ENCODE measurements around the gene ALKBH8. TPM values are rescaled to one million over a fixed set of nuclear protein-coding genes. Genes with fewer than 3 reads are reported as not detected.
"Not testable (repeated sequence)": the region's sequence is repeated elsewhere in the genome, so short reads cannot be mapped to it uniquely, and the experiment has no call there.

Gene ALKBH8
- total and polyA plus RNA-seq, 11 donors = 2.9 to 8.6 (median 6.2) TPM

DNA sequence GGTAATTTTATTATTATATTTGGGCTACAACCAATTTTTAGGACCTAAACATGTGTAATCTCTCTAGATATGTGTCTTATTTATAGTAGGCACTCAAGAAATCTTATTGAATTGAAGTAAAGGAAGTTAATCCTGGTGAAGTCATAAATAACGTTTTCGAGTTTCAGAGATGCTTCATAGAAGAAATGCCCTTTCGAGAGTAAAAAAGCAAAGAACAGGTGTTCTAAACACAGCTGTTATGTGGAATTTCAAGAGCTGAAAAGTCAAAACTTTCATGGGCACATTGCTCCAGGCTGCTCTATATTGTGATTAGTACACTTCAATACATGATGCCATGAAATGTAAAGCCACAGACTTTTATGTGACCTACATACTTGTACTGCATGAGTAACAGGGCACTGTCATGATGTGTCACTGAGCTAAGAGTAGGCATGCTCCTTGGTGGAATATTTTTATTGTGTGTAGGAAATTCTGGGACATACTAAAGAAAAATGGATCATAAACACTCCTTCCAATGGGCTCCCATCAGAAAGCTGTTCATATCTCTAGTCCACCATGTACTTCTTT is 18.2 kb upstream of the ALKBH8 start:
- intact Hi-C loops (cut with DNase I) = no loop called here

DNA sequence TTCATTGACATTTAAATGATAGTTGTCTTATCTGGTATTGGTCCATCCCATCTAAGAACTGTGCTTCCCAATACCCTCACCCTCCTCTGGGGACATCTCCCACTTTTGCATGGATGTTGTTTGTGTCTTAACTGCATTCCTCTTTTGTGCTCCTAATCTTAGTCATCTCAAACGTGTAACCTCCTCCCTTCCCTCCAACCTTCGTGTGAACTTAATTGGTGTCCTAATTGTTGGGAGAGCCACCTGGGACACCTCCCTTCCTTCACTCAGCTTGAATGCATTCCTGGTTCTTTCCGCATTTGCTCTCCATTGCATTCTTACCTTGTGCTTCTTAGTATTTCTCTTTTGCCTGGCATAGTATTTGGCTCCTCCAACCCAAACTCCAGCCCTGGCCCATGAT is 15.6 kb upstream of the ALKBH8 start:
- intact Hi-C loops (cut with DNase I) = no loop called here
- H3K27me3 ChIP-seq = peaks cover 0 to 23% (median 0%) of the 10 kb centered on the region in 9 donors
- no peak overlapping the region for H3K27ac ChIP-seq
- 39 to 56% (median 43%) methylated on average over 3 of the region's 3 CpGs for WGBS, 4 donors
- no peak for DNase-seq
- no peaks in the 10 kb centered on the region for H3K9me3 ChIP-seq
- no peak for TF ChIP-seq POLR2A (IDR thresholded peaks at IDR 0.05)
- TF ChIP-seq, protein P1, sequence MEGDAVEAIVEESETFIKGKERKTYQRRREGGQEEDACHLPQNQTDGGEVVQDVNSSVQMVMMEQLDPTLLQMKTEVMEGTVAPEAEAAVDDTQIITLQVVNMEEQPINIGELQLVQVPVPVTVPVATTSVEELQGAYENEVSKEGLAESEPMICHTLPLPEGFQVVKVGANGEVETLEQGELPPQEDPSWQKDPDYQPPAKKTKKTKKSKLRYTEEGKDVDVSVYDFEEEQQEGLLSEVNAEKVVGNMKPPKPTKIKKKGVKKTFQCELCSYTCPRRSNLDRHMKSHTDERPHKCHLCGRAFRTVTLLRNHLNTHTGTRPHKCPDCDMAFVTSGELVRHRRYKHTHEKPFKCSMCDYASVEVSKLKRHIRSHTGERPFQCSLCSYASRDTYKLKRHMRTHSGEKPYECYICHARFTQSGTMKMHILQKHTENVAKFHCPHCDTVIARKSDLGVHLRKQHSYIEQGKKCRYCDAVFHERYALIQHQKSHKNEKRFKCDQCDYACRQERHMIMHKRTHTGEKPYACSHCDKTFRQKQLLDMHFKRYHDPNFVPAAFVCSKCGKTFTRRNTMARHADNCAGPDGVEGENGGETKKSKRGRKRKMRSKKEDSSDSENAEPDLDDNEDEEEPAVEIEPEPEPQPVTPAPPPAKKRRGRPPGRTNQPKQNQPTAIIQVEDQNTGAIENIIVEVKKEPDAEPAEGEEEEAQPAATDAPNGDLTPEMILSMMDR (IDR thresholded peaks at IDR 0.05) = no peak
- no peak for ATAC-seq
- H3K4me1 ChIP-seq = no peaks in the 10 kb centered on the region
- no peaks in the 10 kb centered on the region for H3K36me3 ChIP-seq
- H3K4me3 ChIP-seq = no peak overlapping the region

More for the DNA sequence above, 18.2 kb upstream of the ALKBH8 start:
- no peaks in the 10 kb centered on the region for H3K4me1 ChIP-seq
- WGBS, 4 donors = 71 to 81% (median 77%) methylated on average over 3 of the region's 3 CpGs
- DNase-seq (no peak), ATAC-seq (no peak)
- no peak overlapping the region for H3K27ac ChIP-seq
- H3K36me3 ChIP-seq = no peaks in the 10 kb centered on the region
- TF ChIP-seq POLR2A (IDR thresholded peaks at IDR 0.05) = no peak
- TF ChIP-seq, protein P1 (IDR thresholded peaks at IDR 0.05) = no peak
- H3K9me3 ChIP-seq = no peaks in the 10 kb centered on the region
- H3K27me3 ChIP-seq = peaks cover 0 to 41% (median 0%) of the 10 kb centered on the region in 9 donors
- H3K4me3 ChIP-seq = no peak overlapping the region

- not testable (repeated sequence) for ATAC-seq, H3K27me3 ChIP-seq, DNase-seq, H3K4me1 ChIP-seq, H3K36me3 ChIP-seq, H3K9me3 ChIP-seq, H3K27ac ChIP-seq, H3K4me3 ChIP-seq
- 93 to 97% (median 96%) methylated on average over 2 of the region's 2 CpGs for WGBS, 4 donors
- intact Hi-C loops (cut with DNase I) = loop anchor here (5.0 to 10.0 kb wide), 6 partner anchors 108 to 316 kb away; no protein-coding TSS in a partner anchor
These were observed 13.6 kb upstream of the ALKBH8 start for GRCh38 chr11:107579169-107579568.

DNA sequence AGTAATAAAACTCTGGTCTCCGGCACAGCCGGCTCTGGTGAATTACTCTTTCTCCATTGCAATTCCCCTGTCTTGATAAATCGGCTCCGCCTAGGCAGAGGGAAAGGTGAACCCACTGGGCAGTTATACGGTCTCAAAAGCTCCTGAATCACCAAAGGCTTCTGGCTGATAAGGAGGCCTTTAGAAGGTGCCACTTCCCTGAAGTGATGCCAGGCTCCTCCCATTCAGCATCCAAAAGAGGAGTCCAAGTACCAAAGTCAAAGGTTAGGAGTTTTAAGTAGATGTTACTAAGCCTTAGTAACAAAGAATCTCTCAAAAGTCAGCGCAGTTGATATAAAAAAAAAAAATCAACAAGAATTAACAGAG is 11.8 kb upstream of the ALKBH8 start:
- H3K9me3 ChIP-seq = no peaks in the 10 kb centered on the region
- TF ChIP-seq, protein P1 (IDR thresholded peaks at IDR 0.05) = no peak
- TF ChIP-seq POLR2A (IDR thresholded peaks at IDR 0.05) = no peak
- H3K4me1 ChIP-seq = no peaks in the 10 kb centered on the region
- no peak overlapping the region for H3K4me3 ChIP-seq
- no peak for ATAC-seq
- WGBS, 4 donors = 66 to 76% (median 68%) methylated on average over 6 of the region's 6 CpGs
- intact Hi-C loops (cut with DNase I) = loop anchor here (1.0 to 10.0 kb wide), 8 partner anchors 110 to 317 kb away; no protein-coding TSS in a partner anchor
- H3K36me3 ChIP-seq = no peaks in the 10 kb centered on the region
- peaks cover 0 to under 1% (median 0%) of the 10 kb centered on the region in 9 donors for H3K27me3 ChIP-seq
- H3K27ac ChIP-seq = no peak overlapping the region
- DNase-seq = no peak

All from heart left ventricle (tissue), 16 donors.